Inferior parietal cortex (tissue), 1 donor: ENCODE measurements around the gene IMP3.
"Not testable (repeated sequence)": the region's sequence is repeated elsewhere in the genome, so short reads cannot be mapped to it uniquely, and the experiment has no call there.

ENCODE experiments used
- DNase-seq: peaks from one replicate; pipeline ENCODE4 v3.0.0-alpha.2; 2016; ENCODE audit errors: extremely low spot score

The IMP3 gene

GRCh38 chr15:75650908-75651809 is 11.1 kb upstream of the IMP3 start:
- no peak for DNase-seq

GRCh38 chr15:75649848-75650247 is 9.8 kb upstream of the IMP3 start:
- DNase-seq: no peak

- DNase-seq: no peak
Observed at GRCh38 chr15:75649045-75649761, 9.2 kb upstream of the IMP3 start.

GRCh38 chr15:75648156-75649000 is 8.4 kb upstream of the IMP3 start:
- peak; percentile 15 for DNase-seq

- peak; percentile 32 for DNase-seq
Observed at GRCh38 chr15:75647370-75648155, 7.5 kb upstream of the IMP3 start, which contains the start of gene SNX33. Gene SNX33, plus strand, starts transcription at chr15:75647912. Its CDS starts 1,191 bp downstream, at chr15:75649103.

GRCh38 chr15:75646944-75647364 is 6.9 kb upstream of the IMP3 start:
- peak; percentile 16 for DNase-seq

- no peak for DNase-seq
Observed at GRCh38 chr15:75646112-75646943, 6.3 kb upstream of the IMP3 start.

- no peak for DNase-seq
Observed at GRCh38 chr15:75644376-75644775, 4.4 kb upstream of the IMP3 start.

- no peak for DNase-seq
Observed at GRCh38 chr15:75641603-75642002, 1.6 kb upstream of the IMP3 start.

GRCh38 chr15:75641179-75641503 is 1.1 kb upstream of the IMP3 start:
- DNase-seq: no peak

- peak; percentile 51 for DNase-seq
Observed at GRCh38 chr15:75640483-75641178, 607 bp upstream of the IMP3 start.

- DNase-seq: peak; percentile 57
Observed at GRCh38 chr15:75639191-75639708, 774 bp downstream of the IMP3 start.

- no peak for DNase-seq
Observed at GRCh38 chr15:75637245-75638009, 2.6 kb downstream of the IMP3 start.

GRCh38 chr15:75636026-75636425 is 4.0 kb downstream of the IMP3 start:
- no peak for DNase-seq

- DNase-seq: not testable (repeated sequence)
Observed at GRCh38 chr15:75633922-75634321, 6.1 kb downstream of the IMP3 start.

GRCh38 chr15:75631935-75632334 is 8.1 kb downstream of the IMP3 start:
- DNase-seq: no peak

- DNase-seq: peak; percentile 93
Observed at GRCh38 chr15:75625542-75626347, 14.3 kb downstream of the IMP3 start, which contains the start of gene SNUPN. Gene SNUPN, minus strand, starts transcription at chr15:75625725. Its CDS starts 4,674 bp downstream, at chr15:75621051.

- DNase-seq: no peak
Observed at GRCh38 chr15:75622505-75622904, 17.5 kb downstream of the IMP3 start.
